GM18511 (cell line): ENCODE results near the gene PLIN4.
"Not testable (repeated sequence)": the region's sequence is repeated elsewhere in the genome, so short reads cannot be mapped to it uniquely, and the experiment has no call there.

Experiments used
- ATAC-seq: cut with Tn5 transposase; IDR thresholded peaks from one replicate; pipeline ENCODE4 v1.9.1; 2021; ENCODE audit warnings: mild to moderate bottlenecking, moderate library complexity; ENCODE audit not compliant: unreplicated experiment

PLIN4 gene

DNA sequence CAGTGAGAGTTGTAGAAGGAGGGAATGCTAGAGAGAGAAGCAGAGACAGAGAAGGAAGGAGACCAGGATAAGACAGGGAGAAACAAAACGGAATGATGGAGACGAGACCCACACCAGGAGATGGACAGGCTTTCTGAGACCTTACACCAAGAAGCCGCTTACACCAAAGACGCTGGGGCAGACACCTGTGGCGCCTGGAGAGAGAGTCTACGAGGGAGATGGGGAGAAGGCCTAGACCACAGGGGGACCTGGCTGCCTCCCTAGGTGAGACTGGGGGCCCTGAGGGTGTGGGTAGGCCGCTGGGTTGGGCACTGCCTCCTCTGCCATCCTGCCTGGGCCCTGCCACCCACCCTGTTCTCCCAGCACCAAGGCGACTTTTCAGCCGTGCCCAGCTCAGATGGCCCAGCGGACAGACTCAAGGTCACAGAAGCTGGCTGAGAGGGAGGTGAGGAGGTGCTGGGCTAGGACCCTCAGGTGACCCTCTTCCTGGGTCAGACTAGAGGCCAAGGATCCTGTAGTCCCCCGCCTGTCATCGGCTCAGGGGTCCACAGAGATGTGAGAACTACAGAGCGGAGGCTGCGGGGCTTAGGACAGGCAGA, 11.7 kb upstream of the PLIN4 start:
- ATAC-seq = no peak

DNA sequence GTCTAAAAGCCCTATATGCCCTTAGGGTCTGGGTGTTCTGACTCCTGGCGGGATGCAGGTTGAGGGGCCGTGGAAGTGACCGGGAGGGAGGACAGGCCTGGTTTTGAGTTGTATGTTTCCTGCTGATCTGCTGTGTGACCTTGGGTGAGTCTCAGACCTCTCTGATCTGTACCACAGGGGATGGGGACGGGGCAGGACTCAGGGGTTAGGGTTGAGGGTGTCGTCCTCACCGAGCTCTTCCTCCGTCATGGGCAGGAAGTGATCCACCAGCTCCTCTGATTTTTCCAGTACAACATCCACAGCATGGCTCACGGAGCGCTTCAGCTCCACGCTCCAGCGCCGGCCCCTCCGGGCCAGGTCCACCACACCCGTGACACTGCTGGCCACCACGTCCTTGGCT, 10.6 kb upstream of the PLIN4 start:
- no peak for ATAC-seq

DNA sequence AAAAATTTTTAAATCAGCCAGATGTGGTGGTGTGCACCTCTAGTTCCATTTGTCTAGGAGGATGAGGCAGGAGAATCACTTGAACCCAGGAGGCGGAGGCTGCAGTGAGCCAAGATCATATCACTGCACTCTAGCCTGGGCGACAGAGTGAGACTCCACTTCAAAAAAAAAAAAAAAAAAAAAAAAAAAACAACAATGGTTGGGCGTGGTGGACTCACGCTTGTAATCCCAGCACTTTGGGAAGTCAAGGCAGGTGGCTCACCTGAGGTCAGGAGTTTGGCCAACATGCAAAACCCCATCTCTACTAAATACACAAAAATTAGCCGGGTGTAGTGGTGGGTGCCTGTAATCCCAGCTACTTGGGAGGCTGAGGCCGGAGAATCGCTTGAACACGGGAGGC, 9.1 kb upstream of the PLIN4 start:
- ATAC-seq = not testable (repeated sequence)

DNA sequence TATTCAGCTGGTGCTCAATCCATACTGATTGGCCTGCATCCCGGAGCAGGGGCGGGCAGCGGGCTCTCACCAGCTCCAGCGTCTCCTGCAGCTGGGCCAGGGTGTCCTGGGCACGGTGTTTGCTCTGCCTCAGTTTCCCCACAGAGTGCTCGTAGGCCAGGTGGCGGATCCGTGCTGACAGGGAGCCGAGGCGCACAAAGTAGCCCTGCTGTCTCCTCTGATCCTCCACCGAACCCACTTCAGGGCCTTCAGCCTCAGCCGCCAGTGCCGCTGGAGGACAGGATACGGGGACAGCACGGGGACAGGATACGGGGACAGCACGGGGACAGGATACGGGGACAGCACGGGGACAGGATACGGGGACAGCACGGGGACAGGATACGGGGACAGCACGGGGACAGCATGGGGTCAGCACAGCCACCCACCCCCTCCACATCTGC, 7.3 kb upstream of the PLIN4 start:
- no peak for ATAC-seq

DNA sequence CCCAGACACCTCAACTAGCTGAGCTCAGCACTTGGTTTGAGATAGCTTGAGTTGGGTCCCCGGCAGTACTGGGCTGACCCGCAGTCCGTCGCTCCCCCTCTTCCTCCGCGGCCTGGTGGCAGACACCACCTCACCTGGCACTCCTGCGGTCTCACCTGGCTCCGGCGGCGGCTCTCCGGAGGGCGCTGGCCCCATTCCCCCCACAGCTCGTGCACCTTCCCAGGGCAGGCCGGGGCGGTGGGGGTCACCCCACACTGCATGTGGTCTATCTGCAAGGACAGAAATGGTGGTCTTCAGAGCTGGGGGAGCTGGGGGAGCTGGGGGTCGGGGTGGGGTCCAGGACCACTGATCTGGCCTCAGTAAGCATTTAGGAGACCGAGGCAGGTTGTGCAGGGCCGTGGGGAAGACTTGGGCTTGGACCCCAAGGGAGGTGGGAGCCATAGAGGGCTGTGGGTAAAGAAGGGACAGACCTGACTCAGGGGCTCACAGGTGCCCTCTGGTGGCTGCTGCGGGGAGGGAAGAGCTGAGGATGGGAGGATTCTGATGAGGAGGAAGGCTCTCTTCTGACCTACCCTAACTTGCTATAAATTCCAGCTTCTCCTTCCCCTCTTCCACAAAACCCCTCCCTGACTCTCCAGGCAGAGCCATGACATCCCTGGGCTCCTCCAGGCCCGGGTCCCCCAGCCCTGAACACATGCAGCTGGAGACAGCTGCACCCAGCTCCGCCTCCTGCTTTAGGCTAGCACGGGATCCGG, 6.7 kb upstream of the PLIN4 start:
- no peak for ATAC-seq

DNA sequence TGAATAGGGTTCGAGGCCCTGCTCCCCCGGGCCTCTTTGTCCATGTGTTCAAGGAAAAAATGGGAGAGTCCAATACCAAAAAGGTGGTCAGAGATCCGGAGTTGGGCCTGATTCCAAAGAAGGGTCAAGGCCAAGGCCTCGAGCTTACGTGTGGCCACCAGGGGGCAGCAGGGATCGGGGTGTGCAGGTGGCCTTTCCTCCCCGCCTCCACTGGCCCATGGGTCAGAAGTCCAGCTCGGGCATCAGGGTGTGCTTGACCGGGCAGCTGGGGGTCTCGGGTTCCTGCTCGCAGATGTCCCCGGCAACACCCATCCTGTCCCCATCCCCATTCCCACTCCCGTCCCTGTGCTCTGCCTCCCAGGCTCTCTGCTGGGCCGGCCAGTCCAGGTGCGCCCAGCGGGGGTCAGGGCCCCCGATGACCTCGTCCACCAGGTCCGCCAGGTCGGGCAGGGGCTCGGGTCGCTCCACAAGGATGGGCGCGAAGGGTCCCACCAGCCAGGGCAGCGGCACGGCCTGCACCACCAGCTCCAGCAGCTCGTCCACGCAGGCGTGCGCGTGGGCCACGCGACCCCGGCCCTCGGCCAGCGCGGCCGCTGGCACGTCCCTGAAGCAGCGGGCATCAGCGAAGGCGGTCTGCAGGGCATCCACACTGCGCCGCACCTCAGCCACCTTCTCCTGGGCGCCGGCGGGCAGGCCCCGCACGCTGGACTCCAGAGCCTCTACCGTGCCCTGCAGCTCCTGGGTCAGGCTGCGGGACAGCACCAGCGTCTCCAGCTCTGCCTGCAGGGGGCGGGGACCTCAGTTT, 5.2 kb upstream of the PLIN4 start:
- ATAC-seq = no peak

DNA sequence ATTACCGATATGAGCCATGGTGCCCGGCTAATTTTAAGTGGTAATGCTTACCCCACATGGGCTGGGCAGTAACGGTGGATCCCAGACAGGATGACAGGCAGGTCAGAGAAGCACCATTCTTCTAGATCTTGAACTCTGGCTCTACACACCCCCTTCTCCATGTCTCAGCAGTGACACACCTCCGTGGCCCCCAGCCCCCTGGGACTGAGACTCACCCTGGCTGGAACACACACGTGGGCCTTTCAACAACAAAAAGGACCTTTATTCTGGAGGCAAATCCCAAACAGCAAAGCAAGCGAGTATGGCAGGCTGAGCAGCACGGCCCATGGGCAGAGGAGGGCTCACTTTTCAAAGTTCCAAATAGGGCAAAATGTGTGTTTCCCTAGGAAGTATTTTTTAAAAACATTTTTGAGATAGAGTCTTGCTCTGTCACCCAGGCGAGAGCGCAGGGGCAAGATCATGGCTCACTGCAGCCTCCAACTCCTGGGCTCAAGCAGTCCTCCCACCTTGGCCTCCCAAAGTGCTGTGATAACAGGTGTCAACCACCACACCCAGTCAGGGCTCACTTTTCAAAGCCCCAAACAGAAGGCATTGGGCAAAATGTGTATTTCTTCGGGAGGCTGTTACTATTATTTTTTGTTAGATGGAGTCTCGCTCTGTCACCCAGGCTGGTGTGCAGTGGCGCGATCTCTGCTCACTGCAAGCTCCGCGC, 4.2 kb upstream of the PLIN4 start:
- no peak for ATAC-seq

DNA sequence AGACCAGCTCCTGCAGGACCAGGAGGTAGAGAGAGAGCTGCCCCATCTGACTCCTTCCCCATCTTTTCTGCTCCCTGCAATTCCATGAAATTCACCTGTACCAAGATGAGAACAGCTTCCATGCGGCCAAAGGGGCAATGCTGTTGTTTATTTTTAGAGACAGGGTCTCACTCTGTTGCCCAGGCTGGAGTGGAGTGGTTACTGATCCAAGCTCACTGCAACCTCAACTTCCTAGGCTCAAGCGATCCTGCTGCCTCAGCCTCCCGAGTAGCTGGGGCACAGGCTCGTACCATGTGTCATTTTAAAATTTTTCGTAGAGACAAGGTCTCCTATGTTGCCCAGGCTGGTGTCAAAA, 3.6 kb upstream of the PLIN4 start:
- no peak for ATAC-seq

DNA sequence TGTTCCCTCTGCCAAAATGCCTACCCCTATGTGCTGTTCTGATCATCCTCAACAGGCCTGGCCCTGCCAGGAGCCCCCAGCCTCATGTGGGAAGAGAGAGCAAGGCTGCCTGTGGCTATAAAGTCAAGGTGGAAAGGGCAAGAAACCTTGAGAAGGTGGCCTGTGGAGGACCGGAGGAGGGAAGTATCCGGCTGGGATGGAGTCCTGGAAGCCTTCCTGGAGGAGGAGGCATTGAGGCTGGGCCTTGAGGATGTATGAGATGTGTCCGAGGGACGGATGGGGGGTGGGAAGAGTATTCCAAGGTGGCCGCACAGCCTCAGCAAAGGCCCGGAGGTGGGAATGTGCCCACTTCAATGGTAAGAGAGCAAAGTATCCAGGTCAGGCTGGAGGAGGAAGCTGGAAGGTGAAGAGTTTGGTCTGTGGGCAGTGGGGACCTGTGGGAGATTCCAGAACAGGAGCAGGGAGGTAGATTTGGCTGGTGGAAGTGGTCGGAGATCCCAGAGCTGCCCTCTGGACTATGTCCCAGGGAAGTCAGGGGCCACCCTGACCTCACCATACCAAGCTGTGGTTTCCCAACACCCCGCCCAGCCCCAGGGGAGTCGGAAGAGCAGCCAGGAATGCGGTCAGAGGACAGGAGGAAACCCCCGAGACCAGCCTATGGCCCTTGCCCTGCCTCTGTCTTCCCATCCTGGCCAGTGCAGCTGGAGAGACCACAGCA, 3.0 kb upstream of the PLIN4 start:
- no peak for ATAC-seq

DNA sequence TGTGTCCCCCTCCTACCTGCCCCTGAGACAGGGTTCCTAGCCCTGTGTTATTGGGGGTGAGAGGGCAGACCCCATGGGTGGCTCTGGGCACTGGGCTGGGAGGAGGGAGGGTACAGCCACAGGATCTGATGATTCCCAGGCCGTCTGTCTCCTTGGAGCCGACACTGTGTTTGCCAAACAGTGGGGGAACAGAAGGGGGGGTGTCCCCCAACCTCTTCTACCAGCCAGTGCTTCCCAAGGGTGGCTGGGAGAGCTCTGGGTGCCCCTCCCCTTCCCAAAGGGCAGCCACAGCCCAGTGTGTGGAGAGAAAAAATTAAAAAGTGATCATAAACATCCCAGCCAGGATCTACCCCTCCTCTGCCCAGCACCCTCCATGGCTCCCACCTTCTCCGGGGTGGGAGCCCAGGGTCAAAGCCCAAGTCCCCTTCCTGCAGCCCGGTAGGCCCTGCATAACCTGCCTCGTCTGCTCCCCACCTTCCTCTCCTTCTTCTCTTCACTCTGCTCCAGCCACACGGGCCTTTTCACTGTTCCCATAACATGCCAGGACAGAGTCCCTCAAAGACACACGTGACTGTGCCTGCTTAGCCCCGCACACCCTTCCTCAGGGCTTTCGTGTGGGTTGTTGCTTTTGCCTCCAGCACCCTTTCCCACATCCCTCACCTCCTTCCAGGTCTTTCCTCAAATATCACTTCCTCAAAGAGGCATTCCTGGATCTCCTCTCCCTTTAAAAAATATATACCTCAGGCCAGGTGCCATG, 1.4 kb upstream of the PLIN4 start:
- no peak for ATAC-seq

DNA sequence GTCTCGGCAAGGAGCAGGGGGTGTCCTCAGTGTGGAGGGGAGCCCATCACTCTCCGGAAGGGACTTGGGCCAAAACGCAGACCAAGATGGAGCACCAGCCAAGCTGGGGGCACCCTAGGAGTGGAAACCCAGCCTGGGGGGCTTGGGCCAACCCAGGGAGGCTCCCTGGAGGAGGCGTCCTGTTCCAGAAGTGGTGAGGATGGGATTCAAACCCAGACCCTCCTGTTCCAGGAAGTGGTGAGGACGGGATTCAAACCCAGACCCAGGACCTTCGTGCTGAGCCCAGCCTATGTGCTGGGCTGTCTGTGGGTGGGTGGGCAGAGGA, 848 bp upstream of the PLIN4 start:
- ATAC-seq = no peak

DNA sequence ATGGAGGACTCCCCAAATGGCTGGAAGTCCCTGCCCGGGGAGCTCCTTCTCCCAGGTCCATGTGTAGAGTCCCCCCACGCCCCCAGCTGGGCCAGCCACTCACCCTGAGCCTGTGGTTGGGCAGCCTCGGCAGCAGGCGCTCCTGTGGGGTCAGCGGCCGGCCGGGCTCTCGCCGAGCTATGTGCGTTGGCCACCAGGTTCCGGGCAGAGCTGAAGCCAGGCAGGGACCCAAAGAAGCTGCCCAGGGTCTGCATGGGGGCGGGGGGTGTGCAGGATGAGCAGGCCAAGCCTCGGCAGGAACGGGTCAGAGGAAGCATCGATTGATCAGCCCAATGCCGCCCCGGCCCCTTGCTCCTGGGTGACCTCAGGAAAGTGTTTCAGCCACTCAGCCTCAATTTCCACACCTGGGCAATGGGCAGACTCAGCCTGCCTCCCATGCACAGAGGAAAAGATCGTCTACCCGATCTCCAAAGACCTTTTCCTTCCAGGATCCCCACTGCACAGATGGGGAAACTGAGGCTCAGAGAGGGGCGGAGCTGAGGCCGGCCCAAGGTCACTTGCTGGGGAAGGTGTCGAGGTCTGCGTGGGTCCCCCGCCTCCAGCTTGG, 732 bp downstream of the PLIN4 start:
- no peak for ATAC-seq

DNA sequence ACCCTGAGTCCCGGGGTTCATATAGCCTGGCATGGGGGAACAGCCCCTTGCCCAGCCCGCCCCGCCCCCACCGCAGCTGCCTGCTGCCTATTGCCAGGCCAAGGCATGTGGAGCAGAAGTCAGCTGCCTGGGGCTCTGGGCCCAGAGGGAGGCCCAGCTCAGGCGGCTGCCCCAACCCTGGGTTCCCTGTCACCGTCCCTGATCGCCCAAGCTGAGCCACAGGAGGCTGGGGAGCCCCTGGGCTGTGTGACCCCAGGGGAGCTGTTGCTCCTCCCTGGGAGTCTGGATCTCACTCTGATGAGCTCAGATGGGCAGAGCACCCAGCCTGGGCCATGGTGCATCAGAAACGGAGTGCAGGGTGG, 1.4 kb downstream of the PLIN4 start:
- ATAC-seq = no peak

DNA sequence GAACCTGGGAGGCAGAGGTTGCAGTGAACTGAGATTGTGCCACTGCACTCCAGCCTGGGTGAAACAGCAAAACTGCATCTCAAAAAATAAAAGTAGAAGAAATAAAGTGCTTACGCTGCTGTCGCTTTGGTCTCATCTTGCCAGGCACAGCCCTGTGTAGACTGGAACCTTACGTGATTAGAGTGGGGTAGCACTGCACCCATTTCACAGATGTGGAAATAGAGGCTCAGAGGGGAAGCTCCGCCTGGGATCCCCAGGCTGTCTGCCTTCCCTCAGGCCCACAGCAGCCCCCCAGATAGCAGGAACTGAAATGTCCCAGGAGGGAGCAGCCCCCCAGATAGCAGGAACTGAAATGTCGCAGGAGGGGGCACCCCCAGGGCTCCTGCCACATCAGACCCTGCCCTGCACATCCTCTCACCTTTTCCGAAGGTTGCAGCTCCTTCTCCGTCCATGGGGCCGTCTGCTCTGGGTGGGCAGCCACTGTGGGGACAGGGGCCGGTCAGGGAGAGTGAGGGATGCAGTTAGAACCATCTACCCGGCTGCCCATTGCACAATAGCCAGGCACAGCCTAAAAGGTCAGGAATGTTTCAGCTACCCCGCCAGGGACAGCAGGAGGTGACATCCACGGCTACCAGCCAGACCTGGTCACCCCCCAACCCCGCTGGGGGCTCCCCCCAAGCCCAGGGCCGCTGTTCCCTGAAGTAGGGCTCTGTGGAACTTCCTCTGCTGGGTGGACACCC, 1.9 kb downstream of the PLIN4 start:
- ATAC-seq = no peak

DNA sequence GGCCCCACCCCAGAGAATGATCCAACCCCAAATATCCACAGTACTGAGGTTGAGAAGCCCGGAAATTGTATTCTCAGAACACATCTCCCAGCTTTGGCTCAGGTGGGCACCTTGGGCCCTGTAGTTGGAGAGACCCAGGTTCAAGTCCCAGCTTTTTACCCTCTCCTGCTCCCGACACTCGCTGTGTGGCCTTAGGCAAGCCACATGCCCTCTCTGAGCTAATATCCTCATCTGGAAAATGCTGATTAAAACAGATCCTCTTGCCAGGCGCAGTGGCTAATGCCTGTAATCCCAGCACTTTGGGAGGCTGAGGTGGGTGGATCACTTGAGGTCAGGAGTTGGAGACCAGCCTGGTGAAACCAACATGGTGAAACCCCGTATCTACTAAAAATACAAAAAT, 2.6 kb downstream of the PLIN4 start:
- ATAC-seq = no peak

DNA sequence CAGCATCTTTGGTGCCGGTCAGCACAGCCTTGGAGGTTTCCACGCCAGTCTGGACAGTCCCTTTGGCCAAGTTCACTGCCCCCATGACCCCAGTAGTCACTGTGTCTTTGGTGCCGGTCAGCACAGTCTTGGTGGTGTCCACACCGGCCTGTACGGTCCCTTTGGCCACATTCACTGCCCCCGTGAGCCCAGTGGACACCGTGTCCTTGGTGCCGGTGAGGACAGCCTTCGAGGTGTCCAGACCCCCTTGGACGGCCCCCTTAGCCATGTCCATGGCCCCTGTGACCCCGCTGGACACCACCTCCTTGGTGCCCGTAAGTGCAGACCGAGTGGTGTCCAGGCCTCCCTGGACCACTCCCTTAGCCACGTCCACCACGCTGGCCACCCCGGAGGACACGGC, 5.0 kb downstream of the PLIN4 start:
- ATAC-seq = no peak

DNA sequence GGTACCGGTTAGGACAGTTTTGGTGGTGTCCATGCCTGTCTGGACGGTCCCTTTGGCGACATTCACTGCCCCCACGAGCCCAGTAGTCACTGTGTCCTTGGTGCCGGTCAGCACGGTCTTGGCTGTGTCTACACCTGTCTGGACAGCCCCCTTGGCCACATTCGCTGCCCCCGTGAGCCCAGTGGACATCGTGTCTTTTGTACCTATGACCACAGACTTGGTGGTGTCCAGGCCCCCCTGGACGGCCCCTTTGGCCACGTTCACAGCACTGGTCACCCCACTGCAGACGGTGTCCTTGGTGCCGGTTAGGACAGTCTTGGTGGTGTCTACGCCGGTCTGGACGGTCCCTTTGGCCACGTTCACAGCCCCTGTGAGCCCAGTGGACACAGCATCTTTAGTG, 6.2 kb downstream of the PLIN4 start:
- no peak for ATAC-seq

DNA sequence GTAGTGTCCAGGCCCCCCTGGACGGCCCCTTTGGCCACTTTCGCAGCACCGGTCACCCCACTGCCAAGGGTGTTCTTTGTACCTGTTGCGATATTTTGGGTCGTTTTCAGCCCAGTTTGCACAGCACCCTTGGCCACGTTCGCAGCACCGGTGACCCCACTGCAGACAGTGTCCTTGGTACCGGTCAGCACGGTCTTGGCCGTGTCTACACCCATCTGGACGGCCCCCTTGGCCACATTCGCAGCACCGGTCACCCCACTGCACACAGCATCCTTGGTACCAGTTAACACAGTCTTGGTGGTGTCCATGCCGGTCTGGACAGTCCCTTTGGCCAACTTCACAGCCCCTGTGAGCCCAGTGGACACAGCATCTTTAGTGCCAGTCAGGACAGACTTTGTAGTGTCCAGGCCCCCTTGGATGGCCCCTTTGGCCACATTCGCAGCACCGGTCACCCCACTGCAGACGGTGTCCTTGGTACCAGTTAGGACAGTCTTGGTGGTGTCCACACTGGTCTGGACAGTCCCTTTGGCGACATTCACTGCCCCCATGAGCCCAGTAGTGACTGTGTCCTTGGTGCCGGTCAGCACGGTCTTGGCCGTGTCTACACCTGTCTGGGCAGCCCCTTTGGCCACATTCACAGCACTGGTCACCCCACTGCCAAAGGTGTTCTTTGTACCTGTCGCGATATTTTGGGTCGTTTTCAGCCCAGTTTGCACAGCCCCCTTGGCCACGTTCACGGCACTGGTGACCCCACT, 6.8 kb downstream of the PLIN4 start:
- no peak for ATAC-seq
